H1 (cell line): Measurements from ENCODE around the gene BBS9. TPM values are rescaled to one million over a fixed set of nuclear protein-coding genes. Genes with fewer than 3 reads are reported as not detected.

Experiments
- CHD1 ChIP-seq: IDR thresholded peaks from 2 replicates; pipeline ENCODE4 v1.6.1; 2012; ENCODE audit warnings: low read depth, low read length, improper control_type of control experiment
- CHD2 ChIP-seq: IDR thresholded peaks from 2 replicates; pipeline ENCODE4 v1.6.1; 2012; ENCODE audit warnings: low read length, improper control_type of control experiment
- CHD7 ChIP-seq: fragments of 300-600 bp; sonication (generic); IDR thresholded peaks from 2 replicates; pipeline ENCODE4 v1.7.1; 2012; ENCODE audit warnings: low read length, moderate library complexity, mild to moderate bottlenecking, inconsistent platforms; ENCODE audit not compliant: insufficient replicate concordance
- RFX5 ChIP-seq: IDR thresholded peaks from 2 replicates; pipeline ENCODE4 v1.6.1; 2011; ENCODE audit warnings: low read depth, low read length, improper control_type of control experiment, borderline replicate concordance
- polyA plus RNA-seq, 7 experiments: library from polyadenylated mRNA; depleted of rRNA in 3 of 7; stranded (reverse) in 5 of 7; unstranded in 2 of 7; fragments of >200 nt in 5 of 7; fragments of 200-250 nt in 2 of 7; gene quantifications; 1 replicate in 5 of 7; 2 replicates in 1 of 7; 4 replicates in 1 of 7; pipeline versions ENCODE4 v1.2.1 to v1.2.3, GENCODE V29; 2011 to 2013; ENCODE audit warnings: missing spikeins in 2 of 7, mixed read lengths in 2 of 7
- total RNA-seq: library from RNA; stranded (reverse); fragmentation: NEBNext Ultra II Directional; extraction: Animal tissue kit (Norgen Biotek cat#: 25700); gene quantifications from 2 replicates; pipeline ENCODE4 v1.2.1, GENCODE V29; 2021

Gene BBS9
- total and polyA plus RNA-seq, 2 of the 8 experiments (the other 6 are each of a cell fraction or from before 2014, with no cell fraction given) = 22.3 to 37.0 TPM

GRCh38 chr7:33217595-33217994, 88.2 kb downstream of the BBS9 start (continued):
- TF ChIP-seq CHD2 (no peak), RFX5 (no peak), CHD1 (no peak), CHD7 (no peak)
